A673 (cell line): ENCODE results near the gene DNASE1L3.

ENCODE experiments used
- EZH2 ChIP-seq: fragments of 200-600 bp; sonication (generic); IDR thresholded peaks from 2 replicates; pipeline ENCODE4 v1.6.1; 2017; ENCODE audit warnings: borderline replicate concordance, low read depth, mild to moderate bottlenecking, mixed read lengths, antibody characterized with exemption, low read length; ENCODE audit not compliant: poor library complexity, severe bottlenecking
- TF ChIP-seq, protein P1 (sequence below): fragments of 300-800, 200-600 bp; sonication (generic); conservative IDR thresholded peaks from 2 replicates; pipeline ENCODE4 v1.5.1; 2017; ENCODE audit warnings: low read depth, mild to moderate bottlenecking, antibody characterized with exemption, low read length, moderate library complexity, mixed read lengths

- TF ChIP-seq, protein P1, sequence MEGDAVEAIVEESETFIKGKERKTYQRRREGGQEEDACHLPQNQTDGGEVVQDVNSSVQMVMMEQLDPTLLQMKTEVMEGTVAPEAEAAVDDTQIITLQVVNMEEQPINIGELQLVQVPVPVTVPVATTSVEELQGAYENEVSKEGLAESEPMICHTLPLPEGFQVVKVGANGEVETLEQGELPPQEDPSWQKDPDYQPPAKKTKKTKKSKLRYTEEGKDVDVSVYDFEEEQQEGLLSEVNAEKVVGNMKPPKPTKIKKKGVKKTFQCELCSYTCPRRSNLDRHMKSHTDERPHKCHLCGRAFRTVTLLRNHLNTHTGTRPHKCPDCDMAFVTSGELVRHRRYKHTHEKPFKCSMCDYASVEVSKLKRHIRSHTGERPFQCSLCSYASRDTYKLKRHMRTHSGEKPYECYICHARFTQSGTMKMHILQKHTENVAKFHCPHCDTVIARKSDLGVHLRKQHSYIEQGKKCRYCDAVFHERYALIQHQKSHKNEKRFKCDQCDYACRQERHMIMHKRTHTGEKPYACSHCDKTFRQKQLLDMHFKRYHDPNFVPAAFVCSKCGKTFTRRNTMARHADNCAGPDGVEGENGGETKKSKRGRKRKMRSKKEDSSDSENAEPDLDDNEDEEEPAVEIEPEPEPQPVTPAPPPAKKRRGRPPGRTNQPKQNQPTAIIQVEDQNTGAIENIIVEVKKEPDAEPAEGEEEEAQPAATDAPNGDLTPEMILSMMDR: no peak
- no peak for TF ChIP-seq EZH2
These were observed 4.3 kb downstream of the DNASE1L3 start for GRCh38 chr3:58206406-58207011.
